Spleen (tissue), 11 donors: ENCODE data around the gene CDH8. TPM values are rescaled to one million over a fixed set of nuclear protein-coding genes. Genes with fewer than 3 reads are reported as not detected.

ENCODE experiments used
- DNase-seq: peaks from one replicate; pipeline ENCODE4 v3.0.0-alpha.2; 2020
- H3K27ac ChIP-seq, 8 donors: fragments of 200-600 bp; sonication (generic) in 7 of 8; 1 replicate in 4 of 8; 2 replicates in 4 of 8; pipeline versions ENCODE4 v1.5.0 to v1.8.0; 2016 to 2021; ENCODE audit warnings: inconsistent platforms in 4 of 8, mild to moderate bottlenecking in 4 of 8, moderate library complexity in 1 of 8
- H3K27me3 ChIP-seq, 7 donors: fragments of 200-600 bp; sonication (generic) in 6 of 7; replicated peaks in 1 of 7; 1 replicate in 4 of 7; 2 replicates in 3 of 7; pipeline versions ENCODE4 v1.5.0 to v1.8.0; 2016 to 2021; ENCODE audit warnings: inconsistent platforms in 3 of 7, mild to moderate bottlenecking in 1 of 7
- H3K36me3 ChIP-seq, 6 donors: fragments of 200-600 bp; sonication (generic) in 5 of 6; 1 replicate in 4 of 6; 2 replicates in 2 of 6; pipeline versions ENCODE4 v1.5.0 to v1.8.0; 2016 to 2021; ENCODE audit warnings: inconsistent platforms in 2 of 6
- H3K4me1 ChIP-seq, 6 donors: fragments of 200-600 bp; sonication (generic) in 5 of 6; 1 replicate in 3 of 6; 2 replicates in 3 of 6; pipeline versions ENCODE4 v1.5.0 to v1.8.0; 2016 to 2021; ENCODE audit warnings: inconsistent platforms in 3 of 6
- H3K4me3 ChIP-seq, 8 donors: fragments of 200-600 bp; sonication (generic) in 7 of 8; 1 replicate in 4 of 8; 2 replicates in 4 of 8; pipeline versions ENCODE4 v1.5.0 to v1.8.0; 2016 to 2021; ENCODE audit warnings: inconsistent platforms in 4 of 8, mild to moderate bottlenecking in 4 of 8, moderate library complexity in 2 of 8
- H3K9me3 ChIP-seq, 8 donors: fragments of 200-600 bp; sonication (generic) in 7 of 8; 1 replicate in 4 of 8; 2 replicates in 4 of 8; pipeline versions ENCODE4 v1.5.0 to v1.8.0; 2016 to 2021; ENCODE audit warnings: inconsistent platforms in 4 of 8
- CTCF ChIP-seq, 11 experiments: fragments of 200-600 bp in 7 of 11; fragments of 450-650 bp in 4 of 11; sonication (generic) in 4 of 11; IDR thresholded peaks in 8 of 11; conservative IDR thresholded peaks in 3 of 11; 1 replicate in 7 of 11; 2 replicates in 4 of 11; pipeline versions ENCODE4 v1.4.0 to v1.8.0; 2016 to 2021; ENCODE audit warnings: antibody characterized with exemption in 11 of 11, inconsistent platforms in 4 of 11, mild to moderate bottlenecking in 1 of 11
- POLR2A ChIP-seq, 3 donors: fragments of 450-650 bp; IDR thresholded peaks; one replicate each; pipeline ENCODE4 v1.5.1; 2017; ENCODE audit warnings: antibody characterized with exemption in 3 of 3, mild to moderate bottlenecking in 1 of 3
- POLR2AphosphoS5 ChIP-seq, 3 donors: sonication (generic); formaldehyde crosslinking; IDR thresholded peaks; one replicate each; pipeline ENCODE4 v1.5.1; 2017; ENCODE audit warnings: antibody characterized with exemption in 3 of 3
- WGBS, 5 donors: extraction: QIAGEN DNeasy Blood & Tissue Kit in 3 of 5; methylation state at CpG; one replicate each; pipeline versions ENCODE4 v1.1.5 to v1.1.7; 2013 to 2018; 5-methylcytosine and 5-hydroxymethylcytosine counted together
- intact Hi-C: fragments of 100-400 bp; cut with DNase I; formaldehyde crosslinking; loops from one replicate; pipeline ENCODE4 v1.15.0; 2023; ENCODE audit warnings: low total_unique reads
- polyA plus RNA-seq, 3 donors: library from polyadenylated mRNA; stranded (reverse); fragments of 200-250 nt; gene quantifications; one replicate each; pipeline ENCODE4 v1.2.1, GENCODE V29; 2013
- total RNA-seq, 7 donors: library from RNA; depleted of rRNA in 3 of 7; stranded (reverse); fragments of >200 nt in 3 of 7; fragmentation: NEBNext Ultra II Directional in 4 of 7; extraction: Animal tissue kit (Norgen Biotek cat#: 25700) in 4 of 7; gene quantifications; one replicate each; pipeline versions ENCODE4 v1.1.0 to v1.2.1, GENCODE V29; 2016 to 2021
- donor health status: healthy with polysubstance abuse.
- donor health status: DM: no; HTN: no; CAD: no; lungs with moderate emphysema.
- donor health status: DM: no; HTN: no; CAD: no.
- donor health status: Bipolar disorder and iron deficiency.
- donor health status: healthy.
- donor health status: DM: no; HTN: no; CAD: no.
- donor health status: DM: yes; HTN: yes; CAD: no.

Gene CDH8
- total and polyA plus RNA-seq, 10 donors: under 0.01 to 1.4 (median under 0.01) TPM; not detected in 7

- Histone ChIP-seq H3K27me3 (no peaks in the 10 kb centered on the region), H3K4me1 (no peaks in the 10 kb centered on the region), H3K27ac (no peak overlapping the region), H3K36me3 (no peaks in the 10 kb centered on the region), H3K9me3 (peaks cover 0 to 33% (median 4%) of the 10 kb centered on the region in 8 donors), H3K4me3 (no peak overlapping the region)
- WGBS, 5 donors: 61 to 78% (median 71%) methylated on average over 3 of the region's 3 CpGs
- TF ChIP-seq CTCF (IDR thresholded peaks at IDR 0.05 in 8 of 11, conservative IDR thresholded peaks at IDR 0.05 in 3 of 11): no peak
- no peak for TF ChIP-seq POLR2A (IDR thresholded peaks at IDR 0.05)
- no peak for TF ChIP-seq POLR2AphosphoS5 (IDR thresholded peaks at IDR 0.05)
- intact Hi-C loops: no loop called here
- DNase-seq: no peak
Measured at GRCh38 chr16:61763013-61763412, 273.2 kb downstream of the CDH8 start.

GRCh38 chr16:61730997-61731396 is 305.2 kb downstream of the CDH8 start:
- intact Hi-C loops: no loop called here
- Histone ChIP-seq H3K4me1 (no peaks in the 10 kb centered on the region), H3K9me3 (peaks cover 0 to 19% (median 3%) of the 10 kb centered on the region in 8 donors), H3K4me3 (no peak overlapping the region), H3K36me3 (no peaks in the 10 kb centered on the region), H3K27ac (no peak overlapping the region), H3K27me3 (no peaks in the 10 kb centered on the region)
- no peak for DNase-seq
- no peak for TF ChIP-seq CTCF (IDR thresholded peaks at IDR 0.05 in 8 of 11, conservative IDR thresholded peaks at IDR 0.05 in 3 of 11)
- no peak for TF ChIP-seq POLR2AphosphoS5 (IDR thresholded peaks at IDR 0.05)
- TF ChIP-seq POLR2A (IDR thresholded peaks at IDR 0.05): no peak
- WGBS, 5 donors: 68 to 87% (median 77%) methylated on average over 1 of the region's 1 CpG

GRCh38 chr16:61726701-61727100 is 309.5 kb downstream of the CDH8 start:
- WGBS, 5 donors: 66 to 84% (median 74%) methylated on average over 3 of the region's 3 CpGs
- no peak for TF ChIP-seq CTCF (IDR thresholded peaks at IDR 0.05 in 8 of 11, conservative IDR thresholded peaks at IDR 0.05 in 3 of 11)
- TF ChIP-seq POLR2AphosphoS5 (IDR thresholded peaks at IDR 0.05): no peak
- no peak for TF ChIP-seq POLR2A (IDR thresholded peaks at IDR 0.05)

GRCh38 chr16:61726125-61726524 is 310.1 kb downstream of the CDH8 start:
- Histone ChIP-seq H3K36me3 (no peaks in the 10 kb centered on the region), H3K27ac (no peak overlapping the region), H3K4me1 (no peaks in the 10 kb centered on the region), H3K9me3 (peaks cover 0 to 7% (median 0%) of the 10 kb centered on the region in 8 donors), H3K27me3 (no peaks in the 10 kb centered on the region), H3K4me3 (no peak overlapping the region)
- TF ChIP-seq POLR2AphosphoS5 (IDR thresholded peaks at IDR 0.05): no peak
- no peak for TF ChIP-seq CTCF (IDR thresholded peaks at IDR 0.05 in 8 of 11, conservative IDR thresholded peaks at IDR 0.05 in 3 of 11)
- no peak for TF ChIP-seq POLR2A (IDR thresholded peaks at IDR 0.05)
- DNase-seq: no peak
- intact Hi-C loops: no loop called here

More at GRCh38 chr16:61726701-61727100, 309.5 kb downstream of the CDH8 start:
- H3K4me1 ChIP-seq: no peaks in the 10 kb centered on the region
- no peak overlapping the region for H3K4me3 ChIP-seq
- no peak overlapping the region for H3K27ac ChIP-seq
- H3K27me3 ChIP-seq: no peaks in the 10 kb centered on the region
- peaks cover 0 to 7% (median 0%) of the 10 kb centered on the region in 8 donors for H3K9me3 ChIP-seq
- intact Hi-C loops: no loop called here
- no peaks in the 10 kb centered on the region for H3K36me3 ChIP-seq
- DNase-seq: no peak
